T follicular helper cell (primary cell): ENCODE data around the gene CUL9.

Experiments used
- DNase-seq: peaks from one replicate; pipeline ENCODE4 v3.0.0-alpha.2; 2020; ENCODE audit warnings: low read depth

CUL9 gene

GRCh38 chr6:43229803-43230620, 48.0 kb downstream of the CUL9 start:
- no peak for DNase-seq

- no peak for DNase-seq
These were observed 49.1 kb downstream of the CUL9 start for GRCh38 chr6:43231053-43231452.

- no peak for DNase-seq
These were observed 49.9 kb downstream of the CUL9 start for GRCh38 chr6:43231735-43232450.

- DNase-seq, result no peak
These were observed 53.8 kb downstream of the CUL9 start for GRCh38 chr6:43235841-43236240.

GRCh38 chr6:43239054-43239453, 57.1 kb downstream of the CUL9 start:
- no peak for DNase-seq

GRCh38 chr6:43240950-43241349, 59.0 kb downstream of the CUL9 start:
- no peak for DNase-seq

- no peak for DNase-seq
These were observed 59.5 kb downstream of the CUL9 start for GRCh38 chr6:43241446-43241845.

- peak; percentile 30 for DNase-seq
These were observed 61.1 kb downstream of the CUL9 start, which contains the start of gene TTBK1 for GRCh38 chr6:43242908-43243663. TSS of gene TTBK1 (plus strand) at chr6:43243481. CDS start at chr6:43246661, 3,180 bp downstream.

- no peak for DNase-seq
These were observed 61.8 kb downstream of the CUL9 start for GRCh38 chr6:43243664-43244321.

- no peak for DNase-seq
These were observed 64.5 kb downstream of the CUL9 start for GRCh38 chr6:43246301-43247113.

GRCh38 chr6:43247114-43247999, 65.4 kb downstream of the CUL9 start:
- DNase-seq, result peak; percentile 72

- no peak for DNase-seq
These were observed 66.1 kb downstream of the CUL9 start for GRCh38 chr6:43248101-43248500.

- DNase-seq, result no peak
These were observed 66.8 kb downstream of the CUL9 start for GRCh38 chr6:43248791-43249190.

- no peak for DNase-seq
These were observed 69.0 kb downstream of the CUL9 start for GRCh38 chr6:43250992-43251373.

- no peak for DNase-seq
These were observed 71.4 kb downstream of the CUL9 start for GRCh38 chr6:43253401-43253800.

- DNase-seq, result no peak
These were observed 72.3 kb downstream of the CUL9 start for GRCh38 chr6:43254138-43254817.

GRCh38 chr6:43254846-43255245, 72.8 kb downstream of the CUL9 start:
- no peak for DNase-seq

- no peak for DNase-seq
These were observed 73.5 kb downstream of the CUL9 start for GRCh38 chr6:43255408-43256054.
